ENCODE measurements around the gene KRTAP4-8.
"Not testable (repeated sequence)": the region's sequence is repeated elsewhere in the genome, so short reads cannot be mapped to it uniquely, and the experiment has no call there.

Gene KRTAP4-8

GRCh38 chr17:41098042-41098441, at the start of gene KRTAP4-8:
KRTAP4-8 (minus strand) TSS chr17:41098142; CDS start chr17:41098084, 58 bp downstream.
- DNase-seq (ENCODE audit: low spot score) = no peak

- no peak for DNase-seq (ENCODE audit: low spot score)
Observed at GRCh38 chr17:41145261-41145660, 47.3 kb upstream of the KRTAP4-8 start.

DNA sequence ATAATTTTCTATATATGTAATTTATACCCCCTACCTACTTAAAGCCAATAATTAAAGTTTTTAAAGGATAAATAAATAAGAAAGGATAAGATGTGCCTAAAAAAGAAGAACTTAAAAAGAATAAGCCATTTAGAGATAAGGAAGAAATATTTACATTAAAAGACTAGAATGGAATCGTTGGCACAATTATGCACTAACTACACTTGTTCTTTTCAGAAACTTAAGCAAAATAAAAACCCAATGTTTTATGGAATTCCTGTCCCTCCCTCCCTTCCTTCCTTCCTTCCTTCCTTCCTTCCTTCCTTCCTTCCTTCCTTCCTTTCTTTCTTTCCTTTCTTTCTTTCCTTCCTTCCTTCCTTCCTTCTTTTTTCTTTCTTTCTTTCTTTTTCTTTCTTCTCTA, 46.9 kb upstream of the KRTAP4-8 start:
- DNase-seq (ENCODE audit: low spot score) = no peak

DNA sequence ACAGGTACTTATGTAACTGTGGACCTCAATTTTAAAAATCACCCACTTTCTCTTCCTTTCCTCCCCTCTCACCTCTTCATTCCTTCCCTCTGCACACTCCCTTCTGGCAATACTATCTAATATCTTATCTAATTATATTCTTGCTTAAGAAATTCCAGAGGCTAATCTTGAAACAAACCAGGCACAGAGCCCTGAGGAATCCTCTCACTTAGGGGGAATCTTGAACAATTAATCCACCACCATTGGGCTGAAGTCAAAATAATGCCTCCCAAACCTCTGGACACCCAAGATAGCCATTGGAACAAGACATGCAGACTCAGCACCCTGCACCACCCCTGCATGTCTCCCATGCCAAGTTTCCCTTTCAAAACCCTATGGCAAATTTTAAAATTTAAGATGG, 43.4 kb upstream of the KRTAP4-8 start:
- DNase-seq (ENCODE audit: low spot score) = no peak

DNA sequence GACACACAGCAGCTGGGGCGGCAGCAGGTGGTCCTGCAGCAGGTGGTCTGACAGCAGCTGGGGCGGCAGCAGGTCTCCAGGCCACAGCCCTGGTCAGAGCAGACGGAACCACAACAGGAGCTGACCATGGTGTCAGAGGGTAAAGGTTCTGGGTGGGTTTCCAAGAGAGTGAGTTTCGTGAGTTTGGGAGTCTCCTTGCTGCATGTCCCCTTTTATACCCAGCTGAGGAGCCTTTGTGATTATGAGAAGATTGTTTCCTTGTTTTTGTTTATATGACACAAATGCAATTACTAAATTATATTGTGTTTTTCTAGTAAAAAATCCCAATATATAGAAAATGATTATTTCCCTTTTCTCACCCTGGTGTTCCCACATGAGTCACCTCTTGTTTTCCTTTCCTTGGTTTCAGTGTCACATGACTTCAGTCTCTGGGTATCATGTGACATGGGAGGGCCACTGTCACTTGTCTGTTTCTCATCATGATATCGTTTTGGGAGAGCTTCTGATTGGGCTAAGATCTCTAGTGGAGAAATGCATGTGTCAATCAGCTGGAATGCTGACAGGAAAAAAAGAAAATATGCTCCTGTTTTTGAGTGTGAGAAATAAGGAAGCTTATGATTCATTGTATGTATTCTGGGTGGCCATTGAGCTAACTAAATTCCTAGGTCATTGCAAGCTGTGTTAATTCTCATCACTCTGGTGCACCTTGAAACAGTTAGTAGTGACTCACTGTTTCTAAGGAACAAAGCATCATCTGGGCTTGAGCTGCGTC, 42.6 kb upstream of the KRTAP4-8 start, which contains the start of gene KRTAP4-6:
Gene KRTAP4-6, minus strand, starts transcription at position 185 of the 772 bp plus-strand sequence. Its CDS starts 57 bp downstream, at position 128.
- DNase-seq (ENCODE audit: low spot score) = no peak

DNA sequence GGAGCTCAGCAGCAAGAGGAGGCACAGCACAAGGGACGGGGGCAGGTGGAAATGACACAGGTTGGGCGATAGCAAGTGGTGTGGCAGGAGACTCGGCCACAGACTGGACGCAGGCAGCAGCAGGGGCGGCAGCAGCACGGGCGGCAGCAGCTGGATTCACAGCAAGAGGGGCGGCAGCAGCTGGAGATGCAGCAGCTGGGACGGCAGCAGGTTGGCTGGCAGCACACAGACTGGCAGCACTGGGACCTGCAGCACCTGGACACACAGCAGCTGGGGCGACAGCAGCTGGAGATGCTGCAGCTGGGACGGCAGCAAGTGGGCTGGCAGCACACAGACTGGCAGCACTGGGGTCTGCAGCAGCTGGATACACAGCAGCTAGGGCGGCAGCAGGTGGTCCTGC, 41.9 kb upstream of the KRTAP4-8 start:
- not testable (repeated sequence) for DNase-seq (ENCODE audit: low spot score)

- peak; percentile 29 for DNase-seq (ENCODE audit: low spot score)
Observed at GRCh38 chr17:41133880-41134735, 36.2 kb upstream of the KRTAP4-8 start.

DNA sequence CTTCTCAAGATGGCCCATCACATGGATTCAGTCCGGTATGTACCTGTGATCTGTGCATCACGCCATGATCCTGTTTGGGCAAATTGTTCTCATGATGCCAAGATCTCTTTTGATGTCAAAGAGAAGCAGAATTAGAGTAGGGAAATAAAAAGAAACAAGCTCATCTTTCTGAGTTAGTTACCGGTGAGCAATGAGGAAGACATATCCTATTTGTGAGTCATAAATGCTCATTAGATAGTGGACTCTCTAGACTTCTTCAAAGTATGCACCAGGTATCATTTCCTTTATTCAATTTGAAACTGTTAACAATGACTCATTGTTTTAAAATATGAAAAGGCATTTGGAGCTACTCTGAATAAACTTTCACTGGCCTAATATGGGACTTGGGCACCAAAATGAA, 34.0 kb upstream of the KRTAP4-8 start:
- DNase-seq (ENCODE audit: low spot score) = no peak

GRCh38 chr17:41127371-41127770, 29.4 kb upstream of the KRTAP4-8 start:
- DNase-seq (ENCODE audit: low spot score) = no peak

- no peak for DNase-seq (ENCODE audit: low spot score)
Observed at GRCh38 chr17:41126412-41126811, 28.5 kb upstream of the KRTAP4-8 start.

GRCh38 chr17:41125064-41125463, 27.1 kb upstream of the KRTAP4-8 start:
- DNase-seq (ENCODE audit: low spot score) = no peak

DNA sequence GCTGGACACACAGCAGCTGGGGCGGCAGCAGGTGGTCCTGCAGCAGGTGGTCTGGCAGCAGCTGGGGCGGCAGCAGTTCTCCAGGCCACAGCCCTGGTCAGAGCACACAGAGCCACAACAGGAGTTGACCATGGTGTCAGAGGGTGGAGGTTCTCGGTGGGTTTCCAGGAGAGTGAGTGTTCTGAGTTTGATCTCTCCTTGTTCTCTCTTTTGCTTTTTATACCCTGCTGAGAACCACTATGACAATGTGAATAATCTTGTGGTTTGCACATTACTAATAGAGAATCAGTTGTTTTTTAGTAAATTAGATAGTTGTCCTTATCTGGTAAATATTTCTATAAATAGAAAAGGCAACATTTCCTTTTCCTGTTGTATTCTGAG, 26.0 kb upstream of the KRTAP4-8 start, which contains the start of gene KRTAP4-12:
Gene KRTAP4-12, minus strand, starts transcription at position 192 of the 381 bp plus-strand sequence. Its CDS starts 60 bp downstream, at position 132.
- DNase-seq (ENCODE audit: low spot score) = not testable (repeated sequence)

DNA sequence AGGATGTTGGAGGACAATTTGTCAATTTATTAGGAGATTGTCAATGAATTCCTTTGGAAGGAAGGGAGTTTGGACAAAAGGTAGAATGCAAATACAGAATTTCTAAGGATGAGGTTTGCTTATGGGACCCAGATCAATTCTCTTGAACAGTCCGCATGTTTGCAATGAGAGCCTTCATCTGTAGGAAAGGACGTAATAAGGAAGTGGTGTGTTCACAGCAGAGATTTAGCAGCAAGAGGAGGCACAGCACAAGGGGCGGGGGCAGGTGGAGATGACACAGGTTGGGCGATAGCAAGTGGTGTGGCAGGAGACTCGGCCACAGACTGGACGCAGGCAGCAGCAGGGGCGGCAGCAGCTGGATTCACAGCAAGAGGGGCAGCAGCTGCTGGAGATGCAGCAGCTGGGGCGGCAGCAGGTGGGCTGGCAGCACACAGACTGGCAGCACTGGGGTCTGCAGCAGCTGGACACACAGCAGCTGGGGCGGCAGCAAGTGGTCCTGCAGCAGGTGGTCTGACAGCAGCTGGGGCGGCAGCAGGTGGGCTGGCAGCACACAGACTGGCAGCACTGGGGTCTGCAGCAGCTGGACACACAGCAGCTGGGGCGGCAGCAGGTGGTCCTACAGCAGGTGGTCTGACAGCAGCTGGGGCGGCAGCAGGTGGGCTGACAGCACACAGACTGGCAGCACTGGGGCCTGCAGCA, 25.5 kb upstream of the KRTAP4-8 start:
- not testable (repeated sequence) for DNase-seq (ENCODE audit: low spot score)

DNA sequence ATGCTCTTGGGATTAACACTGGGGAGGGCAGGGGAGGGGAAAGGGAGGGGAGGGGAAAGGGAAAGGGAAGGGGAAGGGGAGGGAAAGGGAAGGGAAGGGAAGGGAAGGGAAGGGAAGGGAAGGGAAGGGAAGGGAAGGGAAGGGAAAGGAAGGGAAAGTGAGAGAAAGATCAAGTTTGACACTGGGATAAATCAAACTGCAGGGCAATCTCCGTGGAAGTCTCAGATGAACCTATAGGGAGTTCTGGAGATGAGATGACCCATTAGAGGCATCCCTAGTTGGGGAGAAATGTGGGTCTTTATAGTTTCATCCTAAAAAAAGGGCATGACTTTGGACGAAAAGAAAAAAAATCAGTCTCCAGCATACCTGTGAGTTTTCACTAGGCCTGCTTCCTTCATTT, 23.8 kb upstream of the KRTAP4-8 start:
- DNase-seq (ENCODE audit: low spot score) = no peak

GRCh38 chr17:41119696-41120690, 22.1 kb upstream of the KRTAP4-8 start:
- peak; percentile 26 for DNase-seq (ENCODE audit: low spot score)

DNA sequence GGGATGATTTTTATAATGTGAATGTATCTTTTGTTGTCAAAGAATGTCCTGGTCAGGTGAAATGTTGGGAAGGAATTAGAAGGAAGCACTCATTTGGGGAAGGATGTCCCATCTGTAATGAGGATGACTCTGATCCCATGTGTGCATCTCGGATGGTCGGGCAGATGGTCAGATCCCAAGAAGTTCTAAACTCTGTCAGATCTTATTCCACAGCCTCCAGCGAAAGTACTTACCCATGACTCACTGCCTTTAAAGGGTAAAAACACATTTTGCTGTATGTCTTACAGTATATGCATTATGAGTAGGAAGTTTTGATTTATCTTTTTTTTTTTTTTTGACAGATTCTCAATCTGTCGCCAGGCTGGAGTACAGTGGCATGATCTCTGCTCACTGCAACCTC, 20.8 kb upstream of the KRTAP4-8 start:
- DNase-seq (ENCODE audit: low spot score) = no peak

- not testable (repeated sequence) for DNase-seq (ENCODE audit: low spot score)
Observed at GRCh38 chr17:41117846-41118386, 20.0 kb upstream of the KRTAP4-8 start, which contains the start of gene KRTAP4-11. KRTAP4-11 (minus strand) TSS chr17:41118373; CDS start chr17:41118315, 58 bp downstream.

GRCh38 chr17:41116297-41116696, 18.4 kb upstream of the KRTAP4-8 start:
- DNase-seq (ENCODE audit: low spot score) = no peak

GRCh38 chr17:41111151-41111885, 13.4 kb upstream of the KRTAP4-8 start:
- DNase-seq (ENCODE audit: low spot score) = no peak
